HCT116 (cell line): Measurements from ENCODE around the gene PRRG2. TPM values are rescaled to one million over a fixed set of nuclear protein-coding genes. Genes with fewer than 3 reads are reported as not detected.
A peak's percentile ranks its signal among the peaks of the same experiment; 100 is the strongest.

Source experiments
- ATAC-seq: fragments of 200-7000 bp; cut with Tn5 transposase; 2 replicates; pipeline ENCODE4 v1.9.1; 2020; ENCODE audit warnings: mild to moderate bottlenecking, moderate library complexity
- BruUV-seq: library from RNA; stranded (reverse); fragments of 400-500 nt; replicated peaks from 2 replicates; lab custom pipeline; 2021; lab: Mats Ljungman, UMichigan
- CTCF ChIA-PET: fragments of 300-600 bp; sonication (Branson Sonifier 250); formaldehyde crosslinking; loops from one replicate; lab custom pipeline; 2021; ENCODE audit warnings: antibody characterized with exemption; lab: Charles Lee
- POLR2A ChIA-PET: fragments of 300-600, 350-600 bp; sonication (Branson Sonifier 250); formaldehyde crosslinking; loops from one replicate; lab custom pipeline; 2021; ENCODE audit warnings: antibody characterized with exemption; lab: Charles Lee
- RAD21 ChIA-PET, 2 experiments: fragments of 300-600 bp; sonication (Branson Sonifier 250); formaldehyde crosslinking; loops; one replicate each; lab custom pipeline; 2023; ENCODE audit warnings: low total read pairs in 2 of 2; ENCODE audit not compliant: uncharacterized antibody in 2 of 2, unreplicated experiment in 2 of 2, low non-redundant PET in 1 of 2; lab: Charles Lee
- DNase-seq: peaks from one replicate; pipeline ENCODE4 v3.0.0-alpha.2; 2010; ENCODE audit warnings: low read depth, low spot score
- H2AFZ ChIP-seq: fragments of 200-600 bp; shearing (Covaris generic), sonication (generic); 2 replicates; pipeline ENCODE4 v1.6.1; 2017; ENCODE audit warnings: low read depth, mixed run types, mixed read lengths, antibody characterized with exemption, low read length; ENCODE audit not compliant: poor library complexity, severe bottlenecking
- H3K27ac ChIP-seq: 2 replicates; pipeline ENCODE4 v1.5.1; 2012; ENCODE audit warnings: low read depth, low read length
- H3K27me3 ChIP-seq: fragments of 200-600 bp; sonication (generic); 2 replicates; pipeline ENCODE4 v1.6.1; 2016; ENCODE audit warnings: mixed run types, low read length, mixed read lengths; ENCODE audit not compliant: insufficient read depth
- H3K36me3 ChIP-seq, 2 experiments: fragments of 200-500 bp in 1 of 2; fragments of 200-600 bp in 1 of 2; sonication (Bioruptor generic) in 1 of 2; sonication (generic) in 1 of 2; 2 replicates each; pipeline versions ENCODE4 v1.5.1 to v1.6.1; 2014 to 2016; ENCODE audit warnings: low read length in 2 of 2, inconsistent platforms in 1 of 2, mixed read lengths in 1 of 2, mixed run types in 1 of 2; ENCODE audit not compliant: insufficient read depth in 2 of 2, control insufficient read depth in 1 of 2
- H3K4me1 ChIP-seq, 2 experiments: fragments of 200-600 bp in 1 of 2; sonication (generic) in 1 of 2; 2 replicates each; pipeline versions ENCODE4 v1.5.1 to v1.6.1; 2012 to 2017; ENCODE audit warnings: low read length in 2 of 2, inconsistent platforms in 1 of 2, mild to moderate bottlenecking in 1 of 2, mixed read lengths in 1 of 2, mixed run types in 1 of 2, moderate library complexity in 1 of 2; ENCODE audit not compliant: insufficient read depth in 2 of 2, control insufficient read depth in 1 of 2
- H3K4me2 ChIP-seq: fragments of 200-600 bp; sonication (generic); 2 replicates; pipeline ENCODE4 v1.6.1; 2017; ENCODE audit warnings: mixed run types, low read length, mixed read lengths
- H3K4me3 ChIP-seq, 2 experiments: fragments of 200-600 bp in 1 of 2; sonication (generic) in 1 of 2; replicated peaks in 1 of 2; 2 replicates each; pipeline ENCODE4 v1.5.1; 2011 to 2016; ENCODE audit warnings: low read length in 2 of 2, control low read depth in 1 of 2, low read depth in 1 of 2, mild to moderate bottlenecking in 1 of 2, mixed read lengths in 1 of 2, mixed run types in 1 of 2
- H3K79me2 ChIP-seq: fragments of 200-600 bp; sonication (generic); 2 replicates; pipeline ENCODE4 v1.6.1; 2017; ENCODE audit warnings: mild to moderate bottlenecking, mixed run types, low read length, moderate library complexity, mixed read lengths; ENCODE audit not compliant: insufficient read depth
- H3K9ac ChIP-seq: fragments of 200-600 bp; sonication (generic); 2 replicates; pipeline ENCODE4 v1.6.1; 2016; ENCODE audit warnings: low read length, mixed read lengths
- H3K9me2 ChIP-seq: fragments of 200-600 bp; sonication (generic), shearing (Covaris generic); 2 replicates; pipeline ENCODE4 v1.6.1; 2017; ENCODE audit warnings: mixed run types, mild to moderate bottlenecking, moderate library complexity; ENCODE audit not compliant: insufficient read depth
- H3K9me3 ChIP-seq, 2 experiments: fragments of 200-500 bp in 1 of 2; fragments of 200-600 bp in 1 of 2; sonication (Bioruptor generic) in 1 of 2; sonication (generic) in 1 of 2; 2 replicates each; pipeline ENCODE4 v1.6.1; 2014 to 2017; ENCODE audit warnings: low read length in 2 of 2, mixed read lengths in 2 of 2, inconsistent platforms in 1 of 2, low read depth in 1 of 2, mild to moderate bottlenecking in 1 of 2, mixed run types in 1 of 2, moderate library complexity in 1 of 2; ENCODE audit not compliant: control insufficient read depth in 1 of 2, insufficient read depth in 1 of 2
- H4K20me1 ChIP-seq: fragments of 200-600 bp; sonication (generic), shearing (Covaris generic); 2 replicates; pipeline ENCODE4 v1.6.1; 2017; ENCODE audit warnings: mixed run types, mild to moderate bottlenecking, moderate library complexity; ENCODE audit not compliant: insufficient read depth
- ATF3 ChIP-seq: IDR thresholded peaks from 2 replicates; pipeline ENCODE4 v1.6.1; 2012
- CBX3 ChIP-seq: IDR thresholded peaks from 2 replicates; pipeline ENCODE4 v1.6.1; 2012; ENCODE audit warnings: low read depth
- CEBPB ChIP-seq: IDR thresholded peaks from 2 replicates; pipeline ENCODE4 v1.6.1; 2012; ENCODE audit warnings: low read depth
- CTCF ChIP-seq, 3 experiments: fragments of 200-600 bp in 1 of 3; sonication (generic) in 1 of 3; IDR thresholded peaks in 2 of 3; conservative IDR thresholded peaks in 1 of 3; 2 replicates each; pipeline ENCODE4 v1.5.1; 2012 to 2017; ENCODE audit warnings: low read depth in 2 of 3, low read length in 2 of 3, antibody characterized with exemption in 1 of 3, borderline replicate concordance in 1 of 3, control low read depth in 1 of 3, mild to moderate bottlenecking in 1 of 3, mixed read lengths in 1 of 3, mixed run types in 1 of 3, moderate library complexity in 1 of 3; ENCODE audit not compliant: insufficient read depth in 1 of 3
- EGR1 ChIP-seq: IDR thresholded peaks from 2 replicates; pipeline ENCODE4 v1.6.1; 2012; ENCODE audit warnings: low read depth
- EZH2phosphoT487 ChIP-seq: fragments of 200-600 bp; IDR thresholded peaks from 2 replicates; pipeline ENCODE4 v1.6.1; 2018; ENCODE audit warnings: antibody characterized with exemption, borderline replicate concordance
- FOSL1 ChIP-seq: IDR thresholded peaks from 2 replicates; pipeline ENCODE4 v1.6.1; 2012; ENCODE audit warnings: low read depth
- MAX ChIP-seq: IDR thresholded peaks from 2 replicates; pipeline ENCODE4 v1.6.1; 2012
- RAD21 ChIP-seq: IDR thresholded peaks from 2 replicates; pipeline ENCODE4 v1.6.1; 2012; ENCODE audit warnings: low read depth, mild to moderate bottlenecking
- SIN3A ChIP-seq: IDR thresholded peaks from 2 replicates; pipeline ENCODE4 v1.6.1; 2012; ENCODE audit warnings: low read depth
- SRF ChIP-seq: IDR thresholded peaks from 2 replicates; pipeline ENCODE4 v1.6.1; 2012; ENCODE audit warnings: low read depth
- TCF7L2 ChIP-seq: IDR thresholded peaks from 2 replicates; pipeline ENCODE4 v1.7.0; 2011; ENCODE audit warnings: borderline replicate concordance, inconsistent platforms; ENCODE audit not compliant: insufficient read depth, insufficient read length; ENCODE audit errors: extremely low read depth
- YY1 ChIP-seq: IDR thresholded peaks from 2 replicates; pipeline ENCODE4 v1.6.1; 2011; ENCODE audit warnings: low read length, low read depth, moderate library complexity, mild to moderate bottlenecking; ENCODE audit not compliant: insufficient replicate concordance; ENCODE audit errors: extremely low read depth
- ZBTB33 ChIP-seq: IDR thresholded peaks from 2 replicates; pipeline ENCODE4 v1.6.1; 2011; ENCODE audit warnings: mild to moderate bottlenecking, low read length, moderate library complexity; ENCODE audit not compliant: insufficient replicate concordance; ENCODE audit errors: extremely low read depth
- ZFX ChIP-seq: fragments of 450-650 bp; IDR thresholded peaks from 2 replicates; pipeline ENCODE4 v1.6.1; 2017
- ZNF274 ChIP-seq: fragments of 200-500 bp; sonication (Bioruptor generic); IDR thresholded peaks from 2 replicates; pipeline ENCODE4 v1.6.1; 2014; ENCODE audit warnings: mild to moderate bottlenecking, low read depth, low read length, inconsistent platforms
- intact Hi-C: fragments of 100-400 bp; cut with micrococcal nuclease; formaldehyde crosslinking; loops from 2 replicates; pipeline ENCODE4 v1.10.0; 2022
- total RNA-seq: library from RNA; stranded (reverse); gene quantifications from one replicate; pipeline ENCODE4 v1.2.1, GENCODE V29; 2021; ENCODE audit not compliant: unreplicated experiment
- TF ChIP-seq, protein P1 (sequence below): IDR thresholded peaks from 2 replicates; pipeline ENCODE4 v1.6.1; 2012; ENCODE audit warnings: low read depth

Gene PRRG2
- total RNA-seq, 1 experiment from 2014 or later: 6.2 TPM

GRCh38 chr19:49640113-49640898, 59.2 kb downstream of the PRRG2 start, which contains the start of gene RRAS:
Gene RRAS (minus strand): TSS chr19:49640143. CDS start chr19:49640098, 45 bp downstream.
- intact Hi-C loops: loop anchor here (1.0 to 2.0 kb wide), 4 partner anchors 36 to 72 kb away; partner anchors contain the start of genes NOSIP and PRRG2
- H3K27me3 ChIP-seq: no peaks in the 10 kb centered on the region
- peaks cover 41% of the 10 kb centered on the region for H3K79me2 ChIP-seq
- ChIA-PET CTCF (interaction anchor here (0.5 to 2.8 kb wide), 13 partner anchors 24 to 375 kb away, joined by 3 to 23 read pairs (median 4); partner anchors contain the start of gene PRMT1), POLR2A (interaction anchor here (0.7 to 4.7 kb wide), 30 partner anchors 8 to 995 kb away, joined by 3 to 92 read pairs (median 5); partner anchors contain the start of genes ALDH16A1, AP2A1, BCL2L12 and DKKL1), RAD21 (interaction anchor here (1.1 to 1.8 kb wide), 2 partner anchors 36 to 47 kb away, joined by 6 read pairs; partner anchors contain the start of gene PRMT1 (in 1 of the 2))
- H4K20me1 ChIP-seq: no peaks in the 10 kb centered on the region
- H3K9me2 ChIP-seq: no peaks in the 10 kb centered on the region
- H3K4me3 ChIP-seq: peak within 1 kb of the TSS; percentile 75 to 92
- no TSS peak for BruUV-seq
- peak within 1 kb of the TSS; percentile 98 for H3K27ac ChIP-seq
- H3K4me2 ChIP-seq: peak within 1 kb of the TSS; percentile 92
- ATAC-seq: peak; percentile 76
- H3K36me3 ChIP-seq: peaks cover 0 to 5% of the 10 kb centered on the region in 2 experiments; a peak in 3 of 4 replicates
- H3K9me3 ChIP-seq: no peaks in the 10 kb centered on the region
- peaks cover 15 to 40% of the 10 kb centered on the region in 2 experiments for H3K4me1 ChIP-seq
- no peak within 1 kb of the TSS for H2AFZ ChIP-seq
- H3K9ac ChIP-seq: peak within 1 kb of the TSS; percentile 99
- peak; percentile 99 for DNase-seq
- TF ChIP-seq TCF7L2 (peak; percentile 22), YY1 (peak; percentile 58), CEBPB (no peak), CTCF (IDR thresholded peaks at IDR 0.05 in 2 of 3, conservative IDR thresholded peaks at IDR 0.05 in 1 of 3; ENCODE audit: borderline replicate concordance in 1 of 3, insufficient read depth in 1 of 3, low read depth in 2 of 3, low read length in 2 of 3) (no peak), SIN3A (peak; percentile 72), ATF3 (no peak), SRF (peak; percentile 87), EZH2phosphoT487 (no peak), ZBTB33 (peak; percentile 74), MAX (peak; percentile 60; the same call in 1 of the 2 replicates), CBX3 (no peak), ZNF274 (no peak), FOSL1 (peak; percentile 83), ZFX (no peak), EGR1 (peak; percentile 64), RAD21 (no peak)
- TF ChIP-seq, protein P1, sequence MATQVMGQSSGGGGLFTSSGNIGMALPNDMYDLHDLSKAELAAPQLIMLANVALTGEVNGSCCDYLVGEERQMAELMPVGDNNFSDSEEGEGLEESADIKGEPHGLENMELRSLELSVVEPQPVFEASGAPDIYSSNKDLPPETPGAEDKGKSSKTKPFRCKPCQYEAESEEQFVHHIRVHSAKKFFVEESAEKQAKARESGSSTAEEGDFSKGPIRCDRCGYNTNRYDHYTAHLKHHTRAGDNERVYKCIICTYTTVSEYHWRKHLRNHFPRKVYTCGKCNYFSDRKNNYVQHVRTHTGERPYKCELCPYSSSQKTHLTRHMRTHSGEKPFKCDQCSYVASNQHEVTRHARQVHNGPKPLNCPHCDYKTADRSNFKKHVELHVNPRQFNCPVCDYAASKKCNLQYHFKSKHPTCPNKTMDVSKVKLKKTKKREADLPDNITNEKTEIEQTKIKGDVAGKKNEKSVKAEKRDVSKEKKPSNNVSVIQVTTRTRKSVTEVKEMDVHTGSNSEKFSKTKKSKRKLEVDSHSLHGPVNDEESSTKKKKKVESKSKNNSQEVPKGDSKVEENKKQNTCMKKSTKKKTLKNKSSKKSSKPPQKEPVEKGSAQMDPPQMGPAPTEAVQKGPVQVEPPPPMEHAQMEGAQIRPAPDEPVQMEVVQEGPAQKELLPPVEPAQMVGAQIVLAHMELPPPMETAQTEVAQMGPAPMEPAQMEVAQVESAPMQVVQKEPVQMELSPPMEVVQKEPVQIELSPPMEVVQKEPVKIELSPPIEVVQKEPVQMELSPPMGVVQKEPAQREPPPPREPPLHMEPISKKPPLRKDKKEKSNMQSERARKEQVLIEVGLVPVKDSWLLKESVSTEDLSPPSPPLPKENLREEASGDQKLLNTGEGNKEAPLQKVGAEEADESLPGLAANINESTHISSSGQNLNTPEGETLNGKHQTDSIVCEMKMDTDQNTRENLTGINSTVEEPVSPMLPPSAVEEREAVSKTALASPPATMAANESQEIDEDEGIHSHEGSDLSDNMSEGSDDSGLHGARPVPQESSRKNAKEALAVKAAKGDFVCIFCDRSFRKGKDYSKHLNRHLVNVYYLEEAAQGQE: no peak
